Cardiac septum (tissue), 1 donor: ENCODE data around the gene TMEM225B. TPM values are rescaled to one million over a fixed set of nuclear protein-coding genes. Genes with fewer than 3 reads are reported as not detected.
A peak's percentile ranks its signal among the peaks of the same experiment; 100 is the strongest.
"Not testable (repeated sequence)": the region's sequence is repeated elsewhere in the genome, so short reads cannot be mapped to it uniquely, and the experiment has no call there.

ENCODE experiments used
- DNase-seq: peaks from one replicate; pipeline ENCODE4 v3.0.0-alpha.2; 2020; ENCODE audit warnings: low spot score
- intact Hi-C: fragments of 100-400 bp; cut with DNase I; formaldehyde crosslinking; loops from one replicate; pipeline ENCODE4 v1.14.0; 2022
- long read RNA-seq: library from polyadenylated mRNA; unstranded; transcript quantifications from one replicate; pipeline ENCODE4 v2.0.0, GENCODE V29; 2021
- total RNA-seq: library from RNA; stranded (reverse); fragmentation: NEBNext Ultra II Directional; extraction: Animal tissue kit (Norgen Biotek cat#: 25700); gene quantifications from one replicate; pipeline ENCODE4 v1.2.1, GENCODE V29; 2021
- donor health status: DM: no; HTN: no; CAD: no.

The TMEM225B gene
- total RNA-seq: not detected
- long read RNA-seq, partial matches to known transcripts: 1 of 1 reads
- long read RNA-seq, other reads (novel, unspliced or antisense): 0 of 1 reads

GRCh38 chr7:99597762-99598501 lies at the start of gene TMEM225B:
Gene TMEM225B, plus strand, starts transcription at chr7:99598267. Its CDS starts 6,122 bp downstream, at chr7:99604389.
- DNase-seq: no peak

GRCh38 chr7:99549545-99549944 lies 48.5 kb upstream of the TMEM225B start:
- intact Hi-C loops, DNase-seq: not testable (repeated sequence)

More at GRCh38 chr7:99597762-99598501, at the start of gene TMEM225B:
- intact Hi-C loops: no loop called here

- intact Hi-C loops: no loop called here
Observed at GRCh38 chr7:99551334-99551733, 46.7 kb upstream of the TMEM225B start.

GRCh38 chr7:99551767-99552463 lies 46.2 kb upstream of the TMEM225B start, which contains the start of gene FAM200A:
Gene FAM200A, minus strand, starts transcription at chr7:99552114. Its CDS starts 3,707 bp downstream, at chr7:99548407.
- intact Hi-C loops: loop anchor here (2.0 kb wide), 1 partner anchor 51 kb away; the partner anchor contains the start of gene ZNF394
- DNase-seq: peak; percentile 94

More at GRCh38 chr7:99551334-99551733, 46.7 kb upstream of the TMEM225B start:
- DNase-seq: no peak

GRCh38 chr7:99553039-99553438 lies 45.0 kb upstream of the TMEM225B start:
- intact Hi-C loops: loop anchor here (2.0 kb wide), 1 partner anchor 52 kb away; the partner anchor contains the start of gene ZNF394
- DNase-seq: no peak

- DNase-seq: no peak
- intact Hi-C loops: loop anchor here (5.0 kb wide), 1 partner anchor 62 kb away; the partner anchor contains the start of gene ZSCAN25
Observed at GRCh38 chr7:99554939-99555338, 43.1 kb upstream of the TMEM225B start.

- intact Hi-C loops: loop anchor here (5.0 kb wide), 1 partner anchor 60 kb away; the partner anchor contains the start of gene ZSCAN25
- DNase-seq: no peak
Observed at GRCh38 chr7:99557196-99557607, 40.9 kb upstream of the TMEM225B start.

- intact Hi-C loops: loop anchor here (5.0 kb wide), 1 partner anchor 59 kb away; the partner anchor contains the start of gene ZSCAN25
Observed at GRCh38 chr7:99557940-99558305, 40.1 kb upstream of the TMEM225B start.

GRCh38 chr7:99558306-99559174 lies 39.5 kb upstream of the TMEM225B start, which contains the start of gene ZNF655:
Gene ZNF655, plus strand, starts transcription at chr7:99558642. Its CDS starts 1,918 bp downstream, at chr7:99560560.
- DNase-seq: peak; percentile 92
- intact Hi-C loops: loop anchor here (5.0 kb wide), 1 partner anchor 59 kb away; the partner anchor contains the start of gene ZSCAN25

More at GRCh38 chr7:99557940-99558305, 40.1 kb upstream of the TMEM225B start:
- DNase-seq: no peak

GRCh38 chr7:99559175-99559915 lies 38.7 kb upstream of the TMEM225B start:
- no peak for DNase-seq
- intact Hi-C loops: loop anchor here (5.0 kb wide), 1 partner anchor 58 kb away; the partner anchor contains the start of gene ZSCAN25

- no peak for DNase-seq
- intact Hi-C loops: no loop called here
Observed at GRCh38 chr7:99560834-99561736, 37.0 kb upstream of the TMEM225B start.

GRCh38 chr7:99561737-99562051 lies 36.4 kb upstream of the TMEM225B start:
- intact Hi-C loops: no loop called here
- DNase-seq: no peak

GRCh38 chr7:99562114-99562784 lies 35.8 kb upstream of the TMEM225B start:
- intact Hi-C loops: no loop called here

GRCh38 chr7:99562832-99563231 lies 35.2 kb upstream of the TMEM225B start:
- intact Hi-C loops: no loop called here
- DNase-seq: no peak

More at GRCh38 chr7:99562114-99562784, 35.8 kb upstream of the TMEM225B start:
- DNase-seq: no peak

- DNase-seq: no peak
- intact Hi-C loops: no loop called here
Observed at GRCh38 chr7:99563650-99564049, 34.4 kb upstream of the TMEM225B start.

- DNase-seq, intact Hi-C loops: not testable (repeated sequence)
Observed at GRCh38 chr7:99568770-99569169, 29.3 kb upstream of the TMEM225B start.

- DNase-seq: no peak
Observed at GRCh38 chr7:99571768-99572167, 26.3 kb upstream of the TMEM225B start.

More at GRCh38 chr7:99571768-99572167, 26.3 kb upstream of the TMEM225B start:
- intact Hi-C loops: no loop called here
